Measurements from ENCODE around the gene TBC1D13. TPM values are rescaled to one million over a fixed set of nuclear protein-coding genes. Genes with fewer than 3 reads are reported as not detected.

The TBC1D13 gene
- total and polyA plus RNA-seq, 2 of the 13 experiments (the other 11 are each of a cell fraction or from before 2014, with no cell fraction given), result 17.9 to 19.7 TPM

DNA sequence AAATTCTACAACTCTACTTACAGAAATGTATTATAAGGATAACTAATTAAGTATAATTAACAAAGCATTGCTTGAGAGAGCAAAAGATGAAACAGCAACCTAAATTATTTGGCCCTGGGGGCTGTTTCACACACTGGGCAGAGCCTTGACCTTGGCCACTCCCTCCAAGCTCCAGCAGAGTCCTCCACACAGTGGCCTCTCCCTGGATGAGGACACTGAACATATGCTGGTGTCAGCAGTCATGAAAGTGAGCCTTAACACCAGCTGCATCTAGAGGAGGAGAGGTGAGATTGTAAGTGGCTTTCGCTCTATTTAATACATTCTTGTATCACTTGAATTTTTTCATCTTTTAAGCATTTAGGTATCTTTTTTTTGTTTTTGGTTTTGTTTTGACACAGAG lies 39.8 kb upstream of the TBC1D13 start:
- FAIRE-seq, result no peak

DNA sequence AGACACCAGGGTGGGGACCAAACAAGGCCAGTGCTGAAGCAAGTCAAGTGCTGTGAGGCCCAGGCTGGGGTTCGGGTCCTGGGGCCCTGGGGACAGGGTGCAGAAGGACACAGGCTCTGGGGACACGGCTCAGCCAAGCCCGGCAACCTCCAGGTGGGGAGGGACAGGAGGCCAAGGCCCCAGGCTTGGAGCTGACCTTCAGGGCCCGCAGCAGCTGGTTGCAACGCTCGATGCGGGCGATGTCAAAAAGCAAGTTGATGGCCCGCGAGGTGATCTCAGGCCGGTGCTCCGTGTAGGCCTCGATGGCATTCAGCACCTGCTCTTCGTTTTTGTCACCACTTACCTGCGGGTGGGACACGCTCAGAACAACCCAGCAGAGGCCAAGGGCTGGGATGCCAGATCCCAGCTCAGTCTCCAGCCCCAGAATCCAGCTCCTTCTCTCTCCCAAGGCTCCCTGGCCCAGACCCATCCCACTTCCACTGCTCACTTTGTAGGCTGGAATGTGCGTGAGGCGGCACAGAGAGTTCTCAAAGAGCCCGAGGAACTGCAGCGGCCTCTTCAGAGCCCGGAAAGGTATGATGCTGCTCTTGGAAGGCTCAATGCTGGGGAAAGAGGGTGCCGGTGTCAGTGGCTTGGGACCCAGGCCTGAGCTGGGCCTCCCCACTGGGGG lies 36.0 kb upstream of the TBC1D13 start:
- Histone ChIP-seq H3K4me3 (replicated peaks in 1 of 3; ENCODE audit: insufficient read depth in 1 of 3, low read depth in 2 of 3, low read length in 3 of 3) (no peak overlapping the region), H3K9me3 (ENCODE audit: low read length) (no peaks in the 10 kb centered on the region), H2AFZ (ENCODE audit: low read length) (no peak overlapping the region), H3K4me2 (ENCODE audit: low read depth, low read length) (no peak overlapping the region), H3K27me3 (ENCODE audit: control insufficient read depth in 1 of 2, insufficient read depth in 2 of 2, low read length in 2 of 2) (no peaks in the 10 kb centered on the region), H4K20me1 (ENCODE audit: insufficient read depth, low read length) (no peaks in the 10 kb centered on the region), H3K4me1 (ENCODE audit: insufficient read depth, low read length) (no peaks in the 10 kb centered on the region), H3K79me2 (ENCODE audit: insufficient read depth, low read length) (no peaks in the 10 kb centered on the region), H3K9ac (ENCODE audit: insufficient read depth, low read depth, low read length) (no peak overlapping the region), H3K36me3 (replicated peaks in 1 of 2; ENCODE audit: control insufficient read depth in 1 of 2, insufficient read depth in 2 of 2, low read length in 2 of 2) (peaks cover 10 to 18% of the 10 kb centered on the region in 2 experiments; a peak in 4 of 5 replicates), H3K27ac (ENCODE audit: extremely low read length, insufficient read depth, low read length) (no peak overlapping the region)
- FAIRE-seq, result no peak
- ChIA-PET CTCF (ENCODE audit: low intra/inter-chr PET ratio, low total read pairs) (no interaction called here), POLR2A (interaction anchor here (0.5 kb wide), 1 partner anchor 14 kb away, joined by 3 read pairs; no protein-coding TSS in a partner anchor)
- DNase-seq (ENCODE audit: low spot score), result no peak
- intact Hi-C loops (cut with micrococcal nuclease; ENCODE audit: unreplicated experiment) (no loop called here), in situ Hi-C loops (cut with HindIII; ENCODE audit: extremely low pct_ligation_motif_present, low pct_unique_long_range_greater_than_20kb) (no loop called here)
- ATAC-seq, result no peak; the same call in 2 of the 3 replicates
- BruUV-seq (replicated peaks), result no TSS peak
- 91% methylated on average over 12 of the region's 22 CpGs for WGBS (ENCODE audit: low lambda C conversion rate)
- TF ChIP-seq ZNF225 (CRISPR knock-in tag; IDR thresholded peaks at IDR 0.05) (no peak), FOSL2 (CRISPR knock-in tag; IDR thresholded peaks at IDR 0.05) (no peak), FOXP4 (CRISPR knock-in tag; IDR thresholded peaks at IDR 0.05) (no peak), SMYD3 (CRISPR knock-in tag; IDR thresholded peaks at IDR 0.05) (no peak), ZNF788 (CRISPR knock-in tag; IDR thresholded peaks at IDR 0.05; ENCODE audit: borderline replicate concordance) (no peak)
- TF ChIP-seq, protein P1, sequence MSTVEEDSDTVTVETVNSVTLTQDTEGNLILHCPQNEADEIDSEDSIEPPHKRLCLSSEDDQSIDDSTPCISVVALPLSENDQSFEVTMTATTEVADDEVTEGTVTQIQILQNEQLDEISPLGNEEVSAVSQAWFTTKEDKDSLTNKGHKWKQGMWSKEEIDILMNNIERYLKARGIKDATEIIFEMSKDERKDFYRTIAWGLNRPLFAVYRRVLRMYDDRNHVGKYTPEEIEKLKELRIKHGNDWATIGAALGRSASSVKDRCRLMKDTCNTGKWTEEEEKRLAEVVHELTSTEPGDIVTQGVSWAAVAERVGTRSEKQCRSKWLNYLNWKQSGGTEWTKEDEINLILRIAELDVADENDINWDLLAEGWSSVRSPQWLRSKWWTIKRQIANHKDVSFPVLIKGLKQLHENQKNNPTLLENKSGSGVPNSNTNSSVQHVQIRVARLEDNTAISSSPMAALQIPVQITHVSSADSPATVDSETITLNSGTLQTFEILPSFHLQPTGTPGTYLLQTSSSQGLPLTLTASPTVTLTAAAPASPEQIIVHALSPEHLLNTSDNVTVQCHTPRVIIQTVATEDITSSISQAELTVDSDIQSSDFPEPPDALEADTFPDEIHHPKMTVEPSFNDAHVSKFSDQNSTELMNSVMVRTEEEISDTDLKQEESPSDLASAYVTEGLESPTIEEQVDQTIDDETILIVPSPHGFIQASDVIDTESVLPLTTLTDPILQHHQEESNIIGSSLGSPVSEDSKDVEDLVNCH (CRISPR knock-in tag; IDR thresholded peaks at IDR 0.05), result no peak

More for the DNA sequence above, 39.8 kb upstream of the TBC1D13 start:
- Histone ChIP-seq H3K4me3 (replicated peaks in 1 of 3; ENCODE audit: insufficient read depth in 1 of 3, low read depth in 2 of 3, low read length in 3 of 3) (no peak overlapping the region), H3K27me3 (ENCODE audit: control insufficient read depth in 1 of 2, insufficient read depth in 2 of 2, low read length in 2 of 2) (no peaks in the 10 kb centered on the region), H3K9ac (ENCODE audit: insufficient read depth, low read depth, low read length) (no peak overlapping the region), H3K4me1 (ENCODE audit: insufficient read depth, low read length) (no peaks in the 10 kb centered on the region), H2AFZ (ENCODE audit: low read length) (no peak overlapping the region), H3K27ac (ENCODE audit: extremely low read length, insufficient read depth, low read length) (no peak overlapping the region), H3K9me3 (ENCODE audit: low read length) (no peaks in the 10 kb centered on the region), H4K20me1 (ENCODE audit: insufficient read depth, low read length) (no peaks in the 10 kb centered on the region), H3K79me2 (ENCODE audit: insufficient read depth, low read length) (no peaks in the 10 kb centered on the region), H3K36me3 (replicated peaks in 1 of 2; ENCODE audit: control insufficient read depth in 1 of 2, insufficient read depth in 2 of 2, low read length in 2 of 2) (peaks cover 5 to 8% of the 10 kb centered on the region in 2 experiments; a peak in 2 of 5 replicates), H3K4me2 (ENCODE audit: low read depth, low read length) (no peak overlapping the region)
- BruUV-seq (replicated peaks), result no TSS peak
- 93% methylated on average over 1 of the region's 1 CpG for WGBS (ENCODE audit: low lambda C conversion rate)
- ChIA-PET POLR2A (no interaction called here), CTCF (ENCODE audit: low intra/inter-chr PET ratio, low total read pairs) (no interaction called here)
- ATAC-seq (no peak), DNase-seq (ENCODE audit: low spot score) (no peak)
- TF ChIP-seq, protein P2, sequence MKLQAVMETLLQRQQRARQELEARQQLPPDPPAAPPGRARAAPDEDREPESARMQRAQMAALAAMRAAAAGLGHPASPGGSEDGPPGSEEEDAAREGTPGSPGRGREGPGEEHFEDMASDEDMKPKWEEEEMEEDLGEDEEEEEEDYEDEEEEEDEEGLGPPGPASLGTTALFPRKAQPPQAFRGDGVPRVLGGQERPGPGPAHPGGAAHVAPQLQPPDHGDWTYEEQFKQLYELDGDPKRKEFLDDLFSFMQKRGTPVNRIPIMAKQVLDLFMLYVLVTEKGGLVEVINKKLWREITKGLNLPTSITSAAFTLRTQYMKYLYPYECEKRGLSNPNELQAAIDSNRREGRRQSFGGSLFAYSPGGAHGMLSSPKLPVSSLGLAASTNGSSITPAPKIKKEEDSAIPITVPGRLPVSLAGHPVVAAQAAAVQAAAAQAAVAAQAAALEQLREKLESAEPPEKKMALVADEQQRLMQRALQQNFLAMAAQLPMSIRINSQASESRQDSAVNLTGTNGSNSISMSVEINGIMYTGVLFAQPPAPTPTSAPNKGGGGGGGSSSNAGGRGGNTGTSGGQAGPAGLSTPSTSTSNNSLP (IDR thresholded peaks at IDR 0.05; ENCODE audit: low read depth, low read length), result no peak
- TF ChIP-seq KDM5A (IDR thresholded peaks at IDR 0.05; ENCODE audit: borderline replicate concordance, low read length) (no peak), ZNF501 (CRISPR knock-in tag; IDR thresholded peaks at IDR 0.05) (no peak), ZNF10 (CRISPR knock-in tag; IDR thresholded peaks at IDR 0.05; ENCODE audit: borderline replicate concordance, low read depth) (no peak), ZFX (CRISPR knock-in tag; IDR thresholded peaks at IDR 0.05; ENCODE audit: low read depth) (no peak)
- TF ChIP-seq, protein P3, sequence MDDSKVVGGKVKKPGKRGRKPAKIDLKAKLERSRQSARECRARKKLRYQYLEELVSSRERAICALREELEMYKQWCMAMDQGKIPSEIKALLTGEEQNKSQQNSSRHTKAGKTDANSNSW (CRISPR knock-in tag; IDR thresholded peaks at IDR 0.05; ENCODE audit: borderline replicate concordance), result no peak
- in situ Hi-C loops (cut with HindIII; ENCODE audit: extremely low pct_ligation_motif_present, low pct_unique_long_range_greater_than_20kb) (no loop called here), intact Hi-C loops (cut with micrococcal nuclease; ENCODE audit: unreplicated experiment) (no loop called here)
